Loucy (cell line): ENCODE measurements around the gene KYAT1.

Experiments
- H2AFZ ChIP-seq: fragments of 200-600 bp; sonication (generic); 2 replicates; pipeline ENCODE4 v1.6.0; 2016; ENCODE audit warnings: antibody characterized with exemption, mild to moderate bottlenecking, low read length, moderate library complexity
- H3F3A ChIP-seq: fragments of 200-600 bp; 2 replicates; pipeline ENCODE4 v1.6.0; 2016; ENCODE audit warnings: antibody characterized with exemption, low read depth, mild to moderate bottlenecking
- H3K27me3 ChIP-seq: fragments of 200-600 bp; sonication (generic); 2 replicates; pipeline ENCODE4 v1.6.1; 2014; ENCODE audit warnings: low read length, mild to moderate bottlenecking; ENCODE audit not compliant: insufficient read depth, poor library complexity, severe bottlenecking
- H3K36me3 ChIP-seq: fragments of 200-600 bp; sonication (generic); 2 replicates; pipeline ENCODE4 v1.6.1; 2016; ENCODE audit warnings: low read length; ENCODE audit not compliant: insufficient read depth
- H3K4me1 ChIP-seq: fragments of 200-600 bp; sonication (generic); 2 replicates; pipeline ENCODE4 v1.5.1; 2014; ENCODE audit warnings: low read length, mild to moderate bottlenecking; ENCODE audit not compliant: insufficient read depth, poor library complexity, severe bottlenecking
- H3K4me2 ChIP-seq: fragments of 200-600 bp; sonication (generic); 2 replicates; pipeline ENCODE4 v1.6.0; 2014; ENCODE audit warnings: antibody characterized with exemption, low read length, low read depth, mild to moderate bottlenecking; ENCODE audit not compliant: poor library complexity, severe bottlenecking
- H3K4me3 ChIP-seq: fragments of 200-600 bp; sonication (generic); 2 replicates; pipeline ENCODE4 v1.5.1; 2014; ENCODE audit warnings: low read length, mild to moderate bottlenecking, mixed read lengths; ENCODE audit not compliant: poor library complexity, severe bottlenecking
- H3K79me2 ChIP-seq: fragments of 200-600 bp; sonication (generic); 2 replicates; pipeline ENCODE4 v1.6.1; 2014; ENCODE audit warnings: low read length; ENCODE audit not compliant: insufficient read depth
- H3K9ac ChIP-seq: fragments of 200-600 bp; sonication (generic); 2 replicates; pipeline ENCODE4 v1.6.0; 2014; ENCODE audit warnings: mild to moderate bottlenecking, low read depth, low read length, moderate library complexity; ENCODE audit not compliant: poor library complexity, severe bottlenecking
- H3K9me2 ChIP-seq: fragments of 200-600 bp; sonication (generic); replicated peaks from 2 replicates; pipeline ENCODE4 v1.6.1; 2016; ENCODE audit warnings: low read depth, low read length, mixed read lengths
- H3K9me3 ChIP-seq: fragments of 200-600 bp; sonication (generic); 2 replicates; pipeline ENCODE4 v1.6.1; 2014; ENCODE audit warnings: mild to moderate bottlenecking, antibody characterized with exemption, low read length, low read depth; ENCODE audit not compliant: insufficient read depth
- H4K20me1 ChIP-seq: fragments of 200-600 bp; sonication (generic); 2 replicates; pipeline ENCODE4 v1.6.0; 2014; ENCODE audit warnings: antibody characterized with exemption, low read length, mild to moderate bottlenecking; ENCODE audit not compliant: insufficient read depth, poor library complexity, severe bottlenecking
- CTCF ChIP-seq: fragments of 200-600 bp; sonication (generic); conservative IDR thresholded peaks from 2 replicates; pipeline ENCODE4 v1.5.1; 2014; ENCODE audit warnings: mild to moderate bottlenecking, antibody characterized with exemption, low read length
- EZH2phosphoT487 ChIP-seq: fragments of 200-600 bp; IDR thresholded peaks from 2 replicates; pipeline ENCODE4 v1.6.1; 2018; ENCODE audit warnings: antibody characterized with exemption, mild to moderate bottlenecking, moderate library complexity, borderline replicate concordance

KYAT1 gene

GRCh38 chr9:128835246-128836210 lies 46.2 kb downstream of the KYAT1 start:
- Histone ChIP-seq H3F3A (no peaks in the 10 kb centered on the region), H3K4me3 (no peak overlapping the region), H3K79me2 (no peaks in the 10 kb centered on the region), H2AFZ (no peak overlapping the region), H3K9me2 (no peaks in the 10 kb centered on the region), H3K27me3 (no peaks in the 10 kb centered on the region), H3K9ac (no peak overlapping the region), H4K20me1 (no peaks in the 10 kb centered on the region), H3K9me3 (no peaks in the 10 kb centered on the region), H3K4me2 (no peak overlapping the region), H3K36me3 (no peaks in the 10 kb centered on the region), H3K4me1 (no peaks in the 10 kb centered on the region)
- TF ChIP-seq EZH2phosphoT487 (no peak), CTCF (no peak)

- H3K9me3 ChIP-seq, result no peaks in the 10 kb centered on the region
- no peak overlapping the region for H3K4me3 ChIP-seq
- H3F3A ChIP-seq, result no peaks in the 10 kb centered on the region
- H3K9me2 ChIP-seq, result no peaks in the 10 kb centered on the region
- H4K20me1 ChIP-seq, result no peaks in the 10 kb centered on the region
- no peaks in the 10 kb centered on the region for H3K36me3 ChIP-seq
- H3K79me2 ChIP-seq, result peaks cover 7% of the 10 kb centered on the region
- no peaks in the 10 kb centered on the region for H3K4me1 ChIP-seq
- no peak overlapping the region for H3K4me2 ChIP-seq
- H3K9ac ChIP-seq, result no peak overlapping the region
- H2AFZ ChIP-seq, result no peak overlapping the region
- TF ChIP-seq CTCF, result no peak
- no peak for TF ChIP-seq EZH2phosphoT487
- H3K27me3 ChIP-seq, result no peaks in the 10 kb centered on the region
These were observed 48.1 kb downstream of the KYAT1 start for GRCh38 chr9:128833696-128834095.

GRCh38 chr9:128829477-128830251 lies 52.1 kb downstream of the KYAT1 start, which contains the start of gene SPOUT1:
TSS of gene SPOUT1 (minus strand) at chr9:128829794. CDS start at chr9:128829780, 14 bp downstream.
- peak within 1 kb of the TSS; percentile 93 for H3K4me3 ChIP-seq
- no peaks in the 10 kb centered on the region for H4K20me1 ChIP-seq
- no peaks in the 10 kb centered on the region for H3F3A ChIP-seq
- H3K4me2 ChIP-seq, result peak within 1 kb of the TSS; percentile 90
- no peaks in the 10 kb centered on the region for H3K27me3 ChIP-seq
- peaks cover 7% of the 10 kb centered on the region; the same call in 1 of the 2 replicates for H3K36me3 ChIP-seq
- H3K79me2 ChIP-seq, result peaks cover 12% of the 10 kb centered on the region
- H2AFZ ChIP-seq, result peak within 1 kb of the TSS; percentile 90
- TF ChIP-seq CTCF (no peak), EZH2phosphoT487 (no peak)
- no peaks in the 10 kb centered on the region for H3K4me1 ChIP-seq
- H3K9me3 ChIP-seq, result no peaks in the 10 kb centered on the region
- H3K9me2 ChIP-seq, result no peaks in the 10 kb centered on the region
- peak within 1 kb of the TSS; percentile 88 for H3K9ac ChIP-seq
